Gastrocnemius medialis (tissue), 4 donors: ENCODE measurements around the gene COA5.

ENCODE experiments used
- CTCF ChIP-seq, 5 experiments: fragments of 450-650 bp in 3 of 5; fragments of 200-600 bp in 2 of 5; sonication (generic) in 2 of 5; IDR thresholded peaks in 4 of 5; conservative IDR thresholded peaks in 1 of 5; 1 replicate in 4 of 5; 2 replicates in 1 of 5; pipeline ENCODE4 v1.5.1; 2016 to 2019; ENCODE audit warnings: antibody characterized with exemption in 5 of 5, mild to moderate bottlenecking in 3 of 5, moderate library complexity in 3 of 5
- POLR2A ChIP-seq, 2 donors: fragments of 450-650 bp; IDR thresholded peaks; one replicate each; pipeline ENCODE4 v1.6.1; 2017; ENCODE audit warnings: antibody characterized with exemption in 2 of 2, mild to moderate bottlenecking in 2 of 2, moderate library complexity in 2 of 2

GRCh38 chr2:98578231-98578630 lies 30.1 kb downstream of the COA5 start:
- TF ChIP-seq POLR2A (IDR thresholded peaks at IDR 0.05) = no peak
- no peak for TF ChIP-seq CTCF (IDR thresholded peaks at IDR 0.05 in 4 of 5, conservative IDR thresholded peaks at IDR 0.05 in 1 of 5)
